Sigmoid colon (tissue), 4 donors: ENCODE data around the gene GAB2.

ENCODE experiments used
- POLR2A ChIP-seq, 2 donors: fragments of 450-650 bp; IDR thresholded peaks; one replicate each; pipeline ENCODE4 v1.6.1; 2016; ENCODE audit warnings: antibody characterized with exemption in 2 of 2, mild to moderate bottlenecking in 2 of 2, moderate library complexity in 2 of 2
- POLR2AphosphoS5 ChIP-seq, 4 donors: sonication (generic); formaldehyde crosslinking; IDR thresholded peaks; one replicate each; pipeline ENCODE4 v1.6.1; 2017; ENCODE audit warnings: antibody characterized with exemption in 4 of 4
- TF ChIP-seq, protein P1 (sequence below), 4 experiments: fragments of 450-650 bp in 3 of 4; fragments of 200-600 bp in 1 of 4; IDR thresholded peaks; one replicate each; pipeline ENCODE4 v1.5.1; 2016 to 2019; ENCODE audit warnings: antibody characterized with exemption in 4 of 4, mild to moderate bottlenecking in 3 of 4, moderate library complexity in 2 of 4

DNA sequence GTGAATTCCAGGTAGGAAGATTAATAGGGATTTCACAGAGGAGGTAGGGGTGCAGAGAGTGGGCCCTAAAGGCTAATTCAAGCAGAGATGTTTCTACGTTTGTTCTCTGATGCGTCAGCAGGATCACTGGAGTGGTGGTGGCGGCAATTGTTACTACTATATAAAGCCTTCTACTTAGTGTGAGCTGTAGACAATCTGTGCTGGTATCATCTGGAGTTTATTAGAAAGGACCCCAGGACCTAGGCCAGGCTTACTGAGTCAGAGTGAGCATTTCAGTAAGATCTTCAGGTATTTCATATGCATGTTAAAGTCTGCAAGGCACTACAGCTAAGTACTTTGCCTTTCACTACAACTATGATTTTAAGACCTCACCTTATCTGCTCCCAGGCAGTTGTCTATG is 169.4 kb downstream of the GAB2 start:
- TF ChIP-seq, protein P1, sequence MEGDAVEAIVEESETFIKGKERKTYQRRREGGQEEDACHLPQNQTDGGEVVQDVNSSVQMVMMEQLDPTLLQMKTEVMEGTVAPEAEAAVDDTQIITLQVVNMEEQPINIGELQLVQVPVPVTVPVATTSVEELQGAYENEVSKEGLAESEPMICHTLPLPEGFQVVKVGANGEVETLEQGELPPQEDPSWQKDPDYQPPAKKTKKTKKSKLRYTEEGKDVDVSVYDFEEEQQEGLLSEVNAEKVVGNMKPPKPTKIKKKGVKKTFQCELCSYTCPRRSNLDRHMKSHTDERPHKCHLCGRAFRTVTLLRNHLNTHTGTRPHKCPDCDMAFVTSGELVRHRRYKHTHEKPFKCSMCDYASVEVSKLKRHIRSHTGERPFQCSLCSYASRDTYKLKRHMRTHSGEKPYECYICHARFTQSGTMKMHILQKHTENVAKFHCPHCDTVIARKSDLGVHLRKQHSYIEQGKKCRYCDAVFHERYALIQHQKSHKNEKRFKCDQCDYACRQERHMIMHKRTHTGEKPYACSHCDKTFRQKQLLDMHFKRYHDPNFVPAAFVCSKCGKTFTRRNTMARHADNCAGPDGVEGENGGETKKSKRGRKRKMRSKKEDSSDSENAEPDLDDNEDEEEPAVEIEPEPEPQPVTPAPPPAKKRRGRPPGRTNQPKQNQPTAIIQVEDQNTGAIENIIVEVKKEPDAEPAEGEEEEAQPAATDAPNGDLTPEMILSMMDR (IDR thresholded peaks at IDR 0.05) = no peak
- no peak for TF ChIP-seq POLR2AphosphoS5 (IDR thresholded peaks at IDR 0.05)
- no peak for TF ChIP-seq POLR2A (IDR thresholded peaks at IDR 0.05)
